A549 (cell line): Measurements from ENCODE around the gene IER2. TPM values are rescaled to one million over a fixed set of nuclear protein-coding genes. Genes with fewer than 3 reads are reported as not detected.

ENCODE experiments used
- ATAC-seq, 2 experiments: fragments of 200-7000 bp in 1 of 2; fragments of >200 bp in 1 of 2; cut with Nextera tagmentation in 1 of 2; cut with Tn5 transposase in 1 of 2; 3 replicates each; pipeline versions ENCODE4 v1.8.0 to v1.9.1; 2018 to 2020; ENCODE audit warnings: mild to moderate bottlenecking in 1 of 2, moderate library complexity in 1 of 2
- CTCF ChIA-PET: fragments of 300-600 bp; sonication (Branson Sonifier 250); formaldehyde crosslinking; extraction: SDS; loops from one replicate; lab custom pipeline; 2021; ENCODE audit warnings: antibody characterized with exemption, inconsistent platforms; lab: Yijun Ruan, JAX
- POLR2A ChIA-PET: fragments of 350-600 bp; formaldehyde crosslinking; extraction: SDS; loops from one replicate; lab custom pipeline; 2021; ENCODE audit warnings: antibody characterized with exemption, inconsistent platforms; lab: Yijun Ruan, JAX
- DNase-seq, 2 experiments: peaks; one replicate each; pipeline versions ENCODE4 v3.0.0 to v3.0.0-alpha.2; 2011 to 2016; ENCODE audit warnings: low read depth in 1 of 2, low spot score in 1 of 2
- FAIRE-seq: peaks from 2 replicates; lab custom pipeline; 2011; peaks lifted over from hg19 to GRCh38; lab: Jason Lieb, UNC
- H3K27ac ChIP-seq, 2 experiments: fragments of >200 bp; sonication (Bioruptor Twin); formaldehyde crosslinking; 3 replicates each; pipeline ENCODE4 v1.5.1; 2016 to 2017
- H3K4me1 ChIP-seq: fragments of >200 bp; sonication (Bioruptor Twin); formaldehyde crosslinking; 3 replicates; pipeline ENCODE4 v1.6.1; 2016
- H3K4me2 ChIP-seq: fragments of >200 bp; sonication (Bioruptor Twin); formaldehyde crosslinking; 3 replicates; pipeline ENCODE4 v1.6.1; 2016
- H3K4me3 ChIP-seq: fragments of >200 bp; sonication (Bioruptor Twin); formaldehyde crosslinking; 3 replicates; pipeline ENCODE4 v1.5.1; 2016
- H3K9me3 ChIP-seq: fragments of >200 bp; sonication (Bioruptor Twin); formaldehyde crosslinking; 3 replicates; pipeline ENCODE4 v1.6.1; 2016
- ATOH8 ChIP-seq: fragments of 250-450 bp; sonication (Bioruptor Pico); IDR thresholded peaks from 2 replicates; pipeline ENCODE4 v1.5.0; 2020; ENCODE audit warnings: low read depth, mild to moderate bottlenecking, moderate library complexity
- CEBPB ChIP-seq, 2 experiments: fragments of >200 bp in 1 of 2; sonication (Bioruptor Twin) in 1 of 2; formaldehyde crosslinking in 1 of 2; IDR thresholded peaks; 2 replicates each; pipeline ENCODE4 v1.6.1; 2012 to 2016
- CHD2 ChIP-seq: fragments of 150-350 bp; IDR thresholded peaks from 2 replicates; pipeline ENCODE4 v1.6.1; 2014; ENCODE audit warnings: low read length; ENCODE audit not compliant: partially characterized antibody
- EHF ChIP-seq: fragments of 250-450 bp; sonication (Bioruptor Pico); IDR thresholded peaks from 2 replicates; pipeline ENCODE4 v1.5.0; 2020; ENCODE audit warnings: mild to moderate bottlenecking
- ELK1 ChIP-seq: fragments of 150-350 bp; IDR thresholded peaks from 2 replicates; pipeline ENCODE4 v1.6.1; 2014; ENCODE audit warnings: low read depth, mild to moderate bottlenecking, low read length
- EP300 ChIP-seq, 2 experiments: fragments of >200 bp; sonication (Bioruptor Twin); formaldehyde crosslinking; IDR thresholded peaks; 2 replicates in 1 of 2; 3 replicates in 1 of 2; pipeline ENCODE4 v1.6.1; 2016 to 2017
- FOSB ChIP-seq: fragments of 250-450 bp; sonication (Bioruptor Pico); IDR thresholded peaks from 2 replicates; pipeline ENCODE4 v1.5.0; 2020; ENCODE audit warnings: mild to moderate bottlenecking, moderate library complexity
- FOSL2 ChIP-seq, 2 experiments: fragments of 450-650 bp in 1 of 2; fragments of >200 bp in 1 of 2; sonication (Bioruptor Twin) in 1 of 2; formaldehyde crosslinking; IDR thresholded peaks; 2 replicates each; pipeline versions ENCODE4 v1.5.0 to v1.6.1; 2016 to 2020; ENCODE audit warnings: mild to moderate bottlenecking in 1 of 2, moderate library complexity in 1 of 2
- HEYL ChIP-seq: fragments of 250-450 bp; sonication (Bioruptor Pico); IDR thresholded peaks from 2 replicates; pipeline ENCODE4 v1.8.0; 2021; ENCODE audit warnings: mild to moderate bottlenecking, moderate library complexity
- HOXA7 ChIP-seq: fragments of 250-450 bp; sonication (Bioruptor Pico); IDR thresholded peaks from 2 replicates; pipeline ENCODE4 v1.5.0; 2020; ENCODE audit warnings: mild to moderate bottlenecking, moderate library complexity
- HOXB5 ChIP-seq: fragments of 250-450 bp; sonication (Bioruptor Pico); IDR thresholded peaks from 2 replicates; pipeline ENCODE4 v1.5.0; 2020; ENCODE audit warnings: mild to moderate bottlenecking, moderate library complexity
- JUN ChIP-seq, 2 experiments: fragments of >200 bp; sonication (Bioruptor Twin); formaldehyde crosslinking; IDR thresholded peaks; 2 replicates in 1 of 2; 3 replicates in 1 of 2; pipeline ENCODE4 v1.6.1; 2016 to 2017
- JUNB ChIP-seq: fragments of >200 bp; sonication (Bioruptor Twin); formaldehyde crosslinking; IDR thresholded peaks from 2 replicates; pipeline ENCODE4 v1.6.1; 2016
- KDM1A ChIP-seq: fragments of 200-600 bp; sonication (generic); IDR thresholded peaks from 2 replicates; pipeline ENCODE4 v1.6.1; 2016; ENCODE audit warnings: low read depth, mild to moderate bottlenecking
- MAFK ChIP-seq: fragments of 450-650 bp; IDR thresholded peaks from 2 replicates; pipeline ENCODE4 v1.6.1; 2014; ENCODE audit not compliant: partially characterized antibody
- MAX ChIP-seq: IDR thresholded peaks from 2 replicates; pipeline ENCODE4 v1.6.1; 2012
- POLR2AphosphoS2 ChIP-seq: conservative IDR thresholded peaks from 2 replicates; pipeline ENCODE4 v1.6.1; 2012; ENCODE audit warnings: low read length, improper control_type of control experiment, inconsistent platforms
- RARB ChIP-seq: fragments of 250-450 bp; sonication (Bioruptor Pico); IDR thresholded peaks from 2 replicates; pipeline ENCODE4 v1.8.0; 2021; ENCODE audit warnings: mild to moderate bottlenecking, moderate library complexity
- RFX5 ChIP-seq: fragments of 450-650 bp; IDR thresholded peaks from 2 replicates; pipeline ENCODE4 v1.7.1; 2014; ENCODE audit warnings: antibody characterized with exemption, mild to moderate bottlenecking, moderate library complexity
- TFCP2L1 ChIP-seq: fragments of 250-450 bp; sonication (Bioruptor Pico); IDR thresholded peaks from 2 replicates; pipeline ENCODE4 v1.5.0; 2021; ENCODE audit warnings: mild to moderate bottlenecking
- TP53 ChIP-seq: fragments of 250-450 bp; sonication (Bioruptor Pico); IDR thresholded peaks from 2 replicates; pipeline ENCODE4 v1.5.0; 2021; ENCODE audit warnings: mild to moderate bottlenecking, moderate library complexity
- USF2 ChIP-seq: fragments of 450-650 bp; IDR thresholded peaks from 2 replicates; pipeline ENCODE4 v1.6.1; 2014; ENCODE audit warnings: antibody characterized with exemption
- ZFP36 ChIP-seq: fragments of 450-650 bp; IDR thresholded peaks from 2 replicates; pipeline ENCODE4 v1.6.1; 2014; ENCODE audit warnings: borderline replicate concordance; ENCODE audit not compliant: partially characterized antibody
- WGBS: methylation state at CpG from one replicate; pipeline ENCODE4 v1.1.6; 2017; ENCODE audit errors: missing lambda C conversion rate; 5-methylcytosine and 5-hydroxymethylcytosine counted together
- polyA plus RNA-seq, 4 experiments: library from polyadenylated mRNA; depleted of rRNA in 3 of 4; stranded (reverse); fragments of >200 nt; fragmentation: RNase III in 1 of 4; extraction: RNeasy Plus Mini Kit Qiagen cat#74134 plus additional on column Dnase treatment in 1 of 4; gene quantifications; 2 replicates in 3 of 4; 3 replicates in 1 of 4; pipeline ENCODE4 v1.2.3, GENCODE V29; 2011 to 2017
- TF ChIP-seq, protein P1 (sequence below): fragments of 200-600 bp; sonication (generic); IDR thresholded peaks from 2 replicates; pipeline ENCODE4 v1.6.1; 2016; ENCODE audit warnings: antibody characterized with exemption, mild to moderate bottlenecking, moderate library complexity
- TF ChIP-seq, protein P2 (sequence below): IDR thresholded peaks from 2 replicates; pipeline ENCODE4 v1.6.1; 2012; ENCODE audit warnings: low read depth, borderline replicate concordance

IER2 gene
- polyA plus RNA-seq, 2 of the 4 experiments (the other 2 are of a cell fraction) = 39.9 to 75.7 TPM

GRCh38 chr19:13155472-13156359 is 5.5 kb downstream of the IER2 start:
- WGBS = 5% methylated on average over 7 of the region's 55 CpGs
- peaks cover 16% of the 10 kb centered on the region for H3K4me1 ChIP-seq
- POLR2A ChIA-PET = interaction anchor here (0.6 to 3.0 kb wide), 8 partner anchors 8 to 434 kb away, joined by 3 to 48 read pairs (median 4); no protein-coding TSS in a partner anchor
- no peak for FAIRE-seq
- ATAC-seq = peak; percentile 16 to 24
- peak overlapping the region; percentile 98 for H3K4me3 ChIP-seq
- DNase-seq = peak in 1 of 2 experiments; percentile 81
- H3K4me2 ChIP-seq = peak overlapping the region; percentile 82
- peak overlapping the region; percentile 94 to 99 for H3K27ac ChIP-seq
- TF ChIP-seq JUN (IDR thresholded peaks at IDR 0.05) (peak; percentile 42 to 86; a peak in 3 of 5 replicates), HOXB5 (CRISPR knock-in tag) (0 out of 2 replicates have a peak, but pooled peaks have one; percentile 68), MAFK (no peak), FOSB (CRISPR knock-in tag) (peak; percentile 98; the same call in 1 of the 2 replicates), MAX (peak; percentile 57), USF2 (peak; percentile 39; the same call in 1 of the 2 replicates), ZFP36 (no peak), POLR2AphosphoS2 (peak; percentile 26), ATOH8 (0 out of 2 replicates have a peak, but pooled peaks have one; percentile 43), JUNB (no peak), EHF (CRISPR knock-in tag) (peak; percentile 88), TFCP2L1 (CRISPR knock-in tag) (peak; percentile 98), RARB (CRISPR knock-in tag) (peak; percentile 93), RFX5 (no peak), KDM1A (0 out of 2 replicates have a peak, but pooled peaks have one; percentile 8), TP53 (CRISPR knock-in tag) (peak; percentile 94), CHD2 (peak; percentile 65), ELK1 (no peak), HEYL (CRISPR knock-in tag) (no peak; the same call in 1 of the 2 replicates), FOSL2 (IDR thresholded peaks at IDR 0.05) (no peak), FOSL2 (CRISPR knock-in tag; IDR thresholded peaks at IDR 0.05) (peak; percentile 26), EP300 (IDR thresholded peaks at IDR 0.05) (peak in 1 of 2 experiments; percentile 19; a peak in 1 of 5 replicates), HOXA7 (peak; percentile 99), CEBPB (IDR thresholded peaks at IDR 0.05) (no peak)
- TF ChIP-seq, protein P1, sequence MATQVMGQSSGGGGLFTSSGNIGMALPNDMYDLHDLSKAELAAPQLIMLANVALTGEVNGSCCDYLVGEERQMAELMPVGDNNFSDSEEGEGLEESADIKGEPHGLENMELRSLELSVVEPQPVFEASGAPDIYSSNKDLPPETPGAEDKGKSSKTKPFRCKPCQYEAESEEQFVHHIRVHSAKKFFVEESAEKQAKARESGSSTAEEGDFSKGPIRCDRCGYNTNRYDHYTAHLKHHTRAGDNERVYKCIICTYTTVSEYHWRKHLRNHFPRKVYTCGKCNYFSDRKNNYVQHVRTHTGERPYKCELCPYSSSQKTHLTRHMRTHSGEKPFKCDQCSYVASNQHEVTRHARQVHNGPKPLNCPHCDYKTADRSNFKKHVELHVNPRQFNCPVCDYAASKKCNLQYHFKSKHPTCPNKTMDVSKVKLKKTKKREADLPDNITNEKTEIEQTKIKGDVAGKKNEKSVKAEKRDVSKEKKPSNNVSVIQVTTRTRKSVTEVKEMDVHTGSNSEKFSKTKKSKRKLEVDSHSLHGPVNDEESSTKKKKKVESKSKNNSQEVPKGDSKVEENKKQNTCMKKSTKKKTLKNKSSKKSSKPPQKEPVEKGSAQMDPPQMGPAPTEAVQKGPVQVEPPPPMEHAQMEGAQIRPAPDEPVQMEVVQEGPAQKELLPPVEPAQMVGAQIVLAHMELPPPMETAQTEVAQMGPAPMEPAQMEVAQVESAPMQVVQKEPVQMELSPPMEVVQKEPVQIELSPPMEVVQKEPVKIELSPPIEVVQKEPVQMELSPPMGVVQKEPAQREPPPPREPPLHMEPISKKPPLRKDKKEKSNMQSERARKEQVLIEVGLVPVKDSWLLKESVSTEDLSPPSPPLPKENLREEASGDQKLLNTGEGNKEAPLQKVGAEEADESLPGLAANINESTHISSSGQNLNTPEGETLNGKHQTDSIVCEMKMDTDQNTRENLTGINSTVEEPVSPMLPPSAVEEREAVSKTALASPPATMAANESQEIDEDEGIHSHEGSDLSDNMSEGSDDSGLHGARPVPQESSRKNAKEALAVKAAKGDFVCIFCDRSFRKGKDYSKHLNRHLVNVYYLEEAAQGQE = peak; percentile 49; the same call in 1 of the 2 replicates
- TF ChIP-seq, protein P2, sequence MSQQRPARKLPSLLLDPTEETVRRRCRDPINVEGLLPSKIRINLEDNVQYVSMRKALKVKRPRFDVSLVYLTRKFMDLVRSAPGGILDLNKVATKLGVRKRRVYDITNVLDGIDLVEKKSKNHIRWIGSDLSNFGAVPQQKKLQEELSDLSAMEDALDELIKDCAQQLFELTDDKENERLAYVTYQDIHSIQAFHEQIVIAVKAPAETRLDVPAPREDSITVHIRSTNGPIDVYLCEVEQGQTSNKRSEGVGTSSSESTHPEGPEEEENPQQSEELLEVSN = no peak
- H3K9me3 ChIP-seq = no peaks in the 10 kb centered on the region
- CTCF ChIA-PET = interaction anchor here (0.6 to 3.3 kb wide), 11 partner anchors 8 to 190 kb away, joined by 3 to 13 read pairs (median 4); no protein-coding TSS in a partner anchor
